Stimulated activated CD8-positive, alpha-beta memory T cell treated with anti-CD3 and anti-CD28 coated beads, Interleukin-2, amount 100 ng/mL, for 1 hour (primary cell): ENCODE results near the gene OPRM1.

Experiments used
- DNase-seq, 2 donors: peaks; one replicate each; pipeline ENCODE4 v3.0.0-alpha.2; 2020; ENCODE audit warnings: low read depth in 2 of 2

Gene OPRM1

GRCh38 chr6:154080461-154081189 lies 41.6 kb downstream of the OPRM1 start:
- no peak for DNase-seq

GRCh38 chr6:154086510-154086909 lies 47.5 kb downstream of the OPRM1 start:
- no peak for DNase-seq

- no peak for DNase-seq
These were observed 53.4 kb downstream of the OPRM1 start for GRCh38 chr6:154092326-154092962.

- no peak for DNase-seq
These were observed 54.4 kb downstream of the OPRM1 start for GRCh38 chr6:154093231-154094044.

GRCh38 chr6:154095571-154095970 lies 56.5 kb downstream of the OPRM1 start:
- DNase-seq: no peak

GRCh38 chr6:154096316-154096715 lies 57.3 kb downstream of the OPRM1 start:
- DNase-seq: no peak

- DNase-seq: no peak
These were observed 57.8 kb downstream of the OPRM1 start for GRCh38 chr6:154096834-154097233.

GRCh38 chr6:154099211-154099610 lies 60.2 kb downstream of the OPRM1 start:
- no peak for DNase-seq

- no peak for DNase-seq
These were observed 67.2 kb downstream of the OPRM1 start for GRCh38 chr6:154106251-154106650.

GRCh38 chr6:154111025-154111424 lies 72.0 kb downstream of the OPRM1 start:
- DNase-seq: no peak

- DNase-seq: no peak
These were observed 73.3 kb downstream of the OPRM1 start for GRCh38 chr6:154112181-154112809.

- DNase-seq: no peak
These were observed 74.4 kb downstream of the OPRM1 start for GRCh38 chr6:154113392-154113791.

- DNase-seq: no peak
These were observed 78.4 kb downstream of the OPRM1 start for GRCh38 chr6:154117485-154117884.

GRCh38 chr6:154122195-154122925 lies 83.3 kb downstream of the OPRM1 start:
- no peak for DNase-seq

- no peak for DNase-seq
These were observed 84.3 kb downstream of the OPRM1 start for GRCh38 chr6:154123155-154123956.

- DNase-seq: no peak
These were observed 86.4 kb downstream of the OPRM1 start for GRCh38 chr6:154125421-154125820.

- no peak for DNase-seq
These were observed 88.6 kb downstream of the OPRM1 start for GRCh38 chr6:154127657-154128056.

- no peak for DNase-seq
These were observed 95.6 kb downstream of the OPRM1 start for GRCh38 chr6:154134471-154135147.

- no peak for DNase-seq
These were observed 99.8 kb downstream of the OPRM1 start for GRCh38 chr6:154138793-154139192.

GRCh38 chr6:154139892-154140291 lies 100.9 kb downstream of the OPRM1 start:
- DNase-seq: no peak
